ENCODE results near the gene GPR179. TPM values are rescaled to one million over a fixed set of nuclear protein-coding genes. Genes with fewer than 3 reads are reported as not detected.
A peak's percentile ranks its signal among the peaks of the same experiment; 100 is the strongest.

Gene GPR179
- polyA plus RNA-seq, 1 donor from 2014 or later = not detected

DNA sequence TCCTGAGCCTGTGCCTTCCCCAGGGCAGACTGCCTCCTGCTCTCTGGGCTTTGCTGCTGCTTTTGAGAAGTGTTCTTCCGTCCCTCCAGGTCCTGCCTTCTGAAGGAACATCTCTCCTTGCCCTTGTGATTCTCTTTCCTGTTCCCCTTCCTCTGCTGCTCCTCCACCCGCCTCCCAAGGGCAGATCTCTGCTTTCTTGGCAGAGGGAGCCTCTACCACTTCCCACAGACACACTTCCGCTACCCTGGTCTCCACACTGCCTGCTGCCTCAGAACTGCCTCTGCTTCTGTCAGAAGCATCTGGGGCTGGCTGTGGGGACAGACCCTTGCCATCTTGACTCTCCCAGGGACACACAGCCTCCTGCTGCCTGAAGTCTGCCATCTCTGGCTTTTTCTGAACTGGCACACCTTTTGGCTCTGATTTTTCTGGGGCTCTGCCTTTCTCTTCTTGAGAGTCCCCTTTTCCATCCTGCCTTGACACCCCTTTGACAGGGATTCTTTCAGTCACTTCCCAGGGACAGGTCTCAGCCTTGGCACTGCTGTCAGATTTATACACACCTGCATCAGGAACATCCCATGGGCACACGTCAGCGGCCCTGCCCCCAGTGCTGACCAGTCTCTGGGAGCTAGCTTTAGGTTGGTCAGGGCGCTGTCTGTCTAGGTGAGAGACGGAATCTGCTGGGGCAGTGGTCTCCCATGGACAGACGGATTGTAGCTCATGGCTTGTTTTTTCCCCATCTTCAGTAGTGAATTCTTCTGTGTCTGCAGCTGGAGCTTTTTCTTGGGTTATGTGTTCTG lies 16.6 kb downstream of the GPR179 start:
- no peaks in the 10 kb centered on the region for H3K9me2 ChIP-seq (ENCODE audit: insufficient read depth, low read length)
- TF ChIP-seq POLR2AphosphoS5 (IDR thresholded peaks at IDR 0.05) = no peak
- TF ChIP-seq EZH2 (IDR thresholded peaks at IDR 0.05; ENCODE audit: borderline replicate concordance, insufficient read depth, low read length, poor library complexity, severe bottlenecking) = no peak
- TF ChIP-seq SMC3 (conservative IDR thresholded peaks at IDR 0.05; ENCODE audit: poor library complexity) = no peak
- no peak for TF ChIP-seq MXI1 (conservative IDR thresholded peaks at IDR 0.05; ENCODE audit: poor library complexity, severe bottlenecking)
- no peak for TF ChIP-seq TAF1 (IDR thresholded peaks at IDR 0.05; ENCODE audit: low read depth)
- no peak for TF ChIP-seq RAD21 (conservative IDR thresholded peaks at IDR 0.05)
- TF ChIP-seq EP300 (conservative IDR thresholded peaks at IDR 0.05; ENCODE audit: poor library complexity, severe bottlenecking) = no peak
- TF ChIP-seq, protein P1, sequence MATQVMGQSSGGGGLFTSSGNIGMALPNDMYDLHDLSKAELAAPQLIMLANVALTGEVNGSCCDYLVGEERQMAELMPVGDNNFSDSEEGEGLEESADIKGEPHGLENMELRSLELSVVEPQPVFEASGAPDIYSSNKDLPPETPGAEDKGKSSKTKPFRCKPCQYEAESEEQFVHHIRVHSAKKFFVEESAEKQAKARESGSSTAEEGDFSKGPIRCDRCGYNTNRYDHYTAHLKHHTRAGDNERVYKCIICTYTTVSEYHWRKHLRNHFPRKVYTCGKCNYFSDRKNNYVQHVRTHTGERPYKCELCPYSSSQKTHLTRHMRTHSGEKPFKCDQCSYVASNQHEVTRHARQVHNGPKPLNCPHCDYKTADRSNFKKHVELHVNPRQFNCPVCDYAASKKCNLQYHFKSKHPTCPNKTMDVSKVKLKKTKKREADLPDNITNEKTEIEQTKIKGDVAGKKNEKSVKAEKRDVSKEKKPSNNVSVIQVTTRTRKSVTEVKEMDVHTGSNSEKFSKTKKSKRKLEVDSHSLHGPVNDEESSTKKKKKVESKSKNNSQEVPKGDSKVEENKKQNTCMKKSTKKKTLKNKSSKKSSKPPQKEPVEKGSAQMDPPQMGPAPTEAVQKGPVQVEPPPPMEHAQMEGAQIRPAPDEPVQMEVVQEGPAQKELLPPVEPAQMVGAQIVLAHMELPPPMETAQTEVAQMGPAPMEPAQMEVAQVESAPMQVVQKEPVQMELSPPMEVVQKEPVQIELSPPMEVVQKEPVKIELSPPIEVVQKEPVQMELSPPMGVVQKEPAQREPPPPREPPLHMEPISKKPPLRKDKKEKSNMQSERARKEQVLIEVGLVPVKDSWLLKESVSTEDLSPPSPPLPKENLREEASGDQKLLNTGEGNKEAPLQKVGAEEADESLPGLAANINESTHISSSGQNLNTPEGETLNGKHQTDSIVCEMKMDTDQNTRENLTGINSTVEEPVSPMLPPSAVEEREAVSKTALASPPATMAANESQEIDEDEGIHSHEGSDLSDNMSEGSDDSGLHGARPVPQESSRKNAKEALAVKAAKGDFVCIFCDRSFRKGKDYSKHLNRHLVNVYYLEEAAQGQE (IDR thresholded peaks at IDR 0.05; ENCODE audit: borderline replicate concordance) = no peak
- TF ChIP-seq CTCF (IDR thresholded peaks at IDR 0.05; ENCODE audit: poor library complexity, severe bottlenecking) = no peak
- no peak overlapping the region for H3K4me2 ChIP-seq (ENCODE audit: low read length)
- no peak overlapping the region for H3K4me3 ChIP-seq (ENCODE audit: low read length)
- no peaks in the 10 kb centered on the region for H3K79me2 ChIP-seq (replicated peaks; ENCODE audit: insufficient read depth, low read length)
- H2AFZ ChIP-seq (ENCODE audit: low read depth, low read length) = no peak overlapping the region
- H3K9me3 ChIP-seq (ENCODE audit: low read length) = no peaks in the 10 kb centered on the region
- H3K27ac ChIP-seq (ENCODE audit: low read length) = no peak overlapping the region
- H4K20me1 ChIP-seq (ENCODE audit: insufficient read depth) = no peaks in the 10 kb centered on the region
- no peak overlapping the region for H3K9ac ChIP-seq (ENCODE audit: low read length)
- no peaks in the 10 kb centered on the region for H3K36me3 ChIP-seq (ENCODE audit: insufficient read depth, low read length)
- no peaks in the 10 kb centered on the region for H3K27me3 ChIP-seq (ENCODE audit: insufficient read depth, low read depth, low read length)
- H3F3A ChIP-seq (ENCODE audit: insufficient read depth, low read length, poor library complexity, severe bottlenecking) = no peaks in the 10 kb centered on the region

- H3K79me2 ChIP-seq (replicated peaks; ENCODE audit: insufficient read depth, low read length) = no peaks in the 10 kb centered on the region
- no peaks in the 10 kb centered on the region for H3K36me3 ChIP-seq (ENCODE audit: insufficient read depth, low read length)
- H3K9me3 ChIP-seq (ENCODE audit: low read length) = no peaks in the 10 kb centered on the region
- no peaks in the 10 kb centered on the region for H4K20me1 ChIP-seq (ENCODE audit: insufficient read depth)
- H3K4me3 ChIP-seq (ENCODE audit: low read length) = no peak overlapping the region
- no peaks in the 10 kb centered on the region for H3F3A ChIP-seq (ENCODE audit: insufficient read depth, low read length, poor library complexity, severe bottlenecking)
- no peak overlapping the region for H3K4me2 ChIP-seq (ENCODE audit: low read length)
- peak overlapping the region; percentile 12 for H3K27ac ChIP-seq (ENCODE audit: low read length)
- TF ChIP-seq MXI1 (conservative IDR thresholded peaks at IDR 0.05; ENCODE audit: poor library complexity, severe bottlenecking) = no peak
- TF ChIP-seq CTCF (IDR thresholded peaks at IDR 0.05; ENCODE audit: poor library complexity, severe bottlenecking) = no peak
- TF ChIP-seq RAD21 (conservative IDR thresholded peaks at IDR 0.05) = no peak
- no peak for TF ChIP-seq EP300 (conservative IDR thresholded peaks at IDR 0.05; ENCODE audit: poor library complexity, severe bottlenecking)
- no peak for TF ChIP-seq POLR2AphosphoS5 (IDR thresholded peaks at IDR 0.05)
- TF ChIP-seq EZH2 (IDR thresholded peaks at IDR 0.05; ENCODE audit: borderline replicate concordance, insufficient read depth, low read length, poor library complexity, severe bottlenecking) = no peak
- TF ChIP-seq, protein P1 (IDR thresholded peaks at IDR 0.05; ENCODE audit: borderline replicate concordance) = no peak
- TF ChIP-seq TAF1 (IDR thresholded peaks at IDR 0.05; ENCODE audit: low read depth) = no peak
- TF ChIP-seq SMC3 (conservative IDR thresholded peaks at IDR 0.05; ENCODE audit: poor library complexity) = no peak
- H2AFZ ChIP-seq (ENCODE audit: low read depth, low read length) = no peak overlapping the region
- H3K9me2 ChIP-seq (ENCODE audit: insufficient read depth, low read length) = no peaks in the 10 kb centered on the region
- H3K27me3 ChIP-seq (ENCODE audit: insufficient read depth, low read depth, low read length) = no peaks in the 10 kb centered on the region
- no peak overlapping the region for H3K9ac ChIP-seq (ENCODE audit: low read length)
Measured at GRCh38 chr17:38325221-38325851, 18.4 kb downstream of the GPR179 start.
